A549 (cell line): Measurements from ENCODE around the gene KCNH8. TPM values are rescaled to one million over a fixed set of nuclear protein-coding genes. Genes with fewer than 3 reads are reported as not detected.

ENCODE experiments used
- ATAC-seq, 2 experiments: fragments of 200-7000 bp in 1 of 2; fragments of >200 bp in 1 of 2; cut with Nextera tagmentation in 1 of 2; cut with Tn5 transposase in 1 of 2; 3 replicates each; pipeline versions ENCODE4 v1.8.0 to v1.9.1; 2018 to 2020; ENCODE audit warnings: mild to moderate bottlenecking in 1 of 2, moderate library complexity in 1 of 2
- CTCF ChIA-PET: fragments of 300-600 bp; sonication (Branson Sonifier 250); formaldehyde crosslinking; extraction: SDS; loops from one replicate; lab custom pipeline; 2021; ENCODE audit warnings: antibody characterized with exemption, inconsistent platforms; lab: Yijun Ruan, JAX
- POLR2A ChIA-PET: fragments of 350-600 bp; formaldehyde crosslinking; extraction: SDS; loops from one replicate; lab custom pipeline; 2021; ENCODE audit warnings: antibody characterized with exemption, inconsistent platforms; lab: Yijun Ruan, JAX
- DNase-seq, 2 experiments: peaks; one replicate each; pipeline versions ENCODE4 v3.0.0 to v3.0.0-alpha.2; 2011 to 2016; ENCODE audit warnings: low read depth in 1 of 2, low spot score in 1 of 2
- FAIRE-seq: peaks from 2 replicates; lab custom pipeline; 2011; peaks lifted over from hg19 to GRCh38; lab: Jason Lieb, UNC
- H3K27ac ChIP-seq, 2 experiments: fragments of >200 bp; sonication (Bioruptor Twin); formaldehyde crosslinking; 3 replicates each; pipeline ENCODE4 v1.5.1; 2016 to 2017
- H3K4me1 ChIP-seq: fragments of >200 bp; sonication (Bioruptor Twin); formaldehyde crosslinking; 3 replicates; pipeline ENCODE4 v1.6.1; 2016
- H3K4me2 ChIP-seq: fragments of >200 bp; sonication (Bioruptor Twin); formaldehyde crosslinking; 3 replicates; pipeline ENCODE4 v1.6.1; 2016
- H3K4me3 ChIP-seq: fragments of >200 bp; sonication (Bioruptor Twin); formaldehyde crosslinking; 3 replicates; pipeline ENCODE4 v1.5.1; 2016
- H3K9me3 ChIP-seq: fragments of >200 bp; sonication (Bioruptor Twin); formaldehyde crosslinking; 3 replicates; pipeline ENCODE4 v1.6.1; 2016
- CEBPB ChIP-seq, 2 experiments: fragments of >200 bp in 1 of 2; sonication (Bioruptor Twin) in 1 of 2; formaldehyde crosslinking in 1 of 2; IDR thresholded peaks; 2 replicates each; pipeline ENCODE4 v1.6.1; 2012 to 2016
- CHD4 ChIP-seq: fragments of 200-600 bp; sonication (generic); IDR thresholded peaks from 2 replicates; pipeline ENCODE4 v1.6.1; 2016; ENCODE audit warnings: antibody characterized with exemption, mild to moderate bottlenecking, borderline replicate concordance
- ELK1 ChIP-seq: fragments of 150-350 bp; IDR thresholded peaks from 2 replicates; pipeline ENCODE4 v1.6.1; 2014; ENCODE audit warnings: low read depth, mild to moderate bottlenecking, low read length
- EP300 ChIP-seq, 2 experiments: fragments of >200 bp; sonication (Bioruptor Twin); formaldehyde crosslinking; IDR thresholded peaks; 2 replicates in 1 of 2; 3 replicates in 1 of 2; pipeline ENCODE4 v1.6.1; 2016 to 2017
- ESRRA ChIP-seq: fragments of 150-350 bp; IDR thresholded peaks from 2 replicates; pipeline ENCODE4 v1.6.1; 2014; ENCODE audit warnings: mild to moderate bottlenecking, low read length, borderline replicate concordance
- FOSL2 ChIP-seq, 2 experiments: fragments of 450-650 bp in 1 of 2; fragments of >200 bp in 1 of 2; sonication (Bioruptor Twin) in 1 of 2; formaldehyde crosslinking; IDR thresholded peaks; 2 replicates each; pipeline versions ENCODE4 v1.5.0 to v1.6.1; 2016 to 2020; ENCODE audit warnings: mild to moderate bottlenecking in 1 of 2, moderate library complexity in 1 of 2
- FOXS1 ChIP-seq: fragments of 250-450 bp; sonication (Bioruptor Pico); IDR thresholded peaks from 2 replicates; pipeline ENCODE4 v1.5.0; 2020; ENCODE audit warnings: mild to moderate bottlenecking, moderate library complexity
- HOXA7 ChIP-seq: fragments of 250-450 bp; sonication (Bioruptor Pico); IDR thresholded peaks from 2 replicates; pipeline ENCODE4 v1.5.0; 2020; ENCODE audit warnings: mild to moderate bottlenecking, moderate library complexity
- JUNB ChIP-seq: fragments of >200 bp; sonication (Bioruptor Twin); formaldehyde crosslinking; IDR thresholded peaks from 2 replicates; pipeline ENCODE4 v1.6.1; 2016
- MAFK ChIP-seq: fragments of 450-650 bp; IDR thresholded peaks from 2 replicates; pipeline ENCODE4 v1.6.1; 2014; ENCODE audit not compliant: partially characterized antibody
- PBX3 ChIP-seq: IDR thresholded peaks from 2 replicates; pipeline ENCODE4 v1.6.1; 2012
- POLR2AphosphoS2 ChIP-seq: conservative IDR thresholded peaks from 2 replicates; pipeline ENCODE4 v1.6.1; 2012; ENCODE audit warnings: low read length, improper control_type of control experiment, inconsistent platforms
- RAD21 ChIP-seq, 2 experiments: fragments of >200 bp in 1 of 2; sonication (Bioruptor Twin) in 1 of 2; formaldehyde crosslinking in 1 of 2; IDR thresholded peaks in 1 of 2; conservative IDR thresholded peaks in 1 of 2; 2 replicates in 1 of 2; 3 replicates in 1 of 2; pipeline ENCODE4 v1.6.1; 2012 to 2018; ENCODE audit warnings: inconsistent platforms in 1 of 2
- RCOR1 ChIP-seq: fragments of 150-350 bp; IDR thresholded peaks from 2 replicates; pipeline ENCODE4 v1.6.1; 2014; ENCODE audit warnings: antibody characterized with exemption, low read length, low read depth
- REST ChIP-seq: fragments of 200-600 bp; sonication (generic); IDR thresholded peaks from 2 replicates; pipeline ENCODE4 v1.6.1; 2016; ENCODE audit warnings: antibody characterized with exemption, mild to moderate bottlenecking, moderate library complexity
- RFX5 ChIP-seq: fragments of 450-650 bp; IDR thresholded peaks from 2 replicates; pipeline ENCODE4 v1.7.1; 2014; ENCODE audit warnings: antibody characterized with exemption, mild to moderate bottlenecking, moderate library complexity
- RNF2 ChIP-seq: fragments of 200-600 bp; sonication (generic); IDR thresholded peaks from 2 replicates; pipeline ENCODE4 v1.6.1; 2016; ENCODE audit warnings: low read depth, mild to moderate bottlenecking, antibody characterized with exemption, moderate library complexity, borderline replicate concordance
- SMC3 ChIP-seq: fragments of >200 bp; sonication (Bioruptor Twin); formaldehyde crosslinking; IDR thresholded peaks from 3 replicates; pipeline ENCODE4 v1.6.1; 2018; ENCODE audit warnings: inconsistent platforms
- SREBF2 ChIP-seq: fragments of 450-650 bp; IDR thresholded peaks from 2 replicates; pipeline ENCODE4 v1.6.1; 2014; ENCODE audit warnings: mild to moderate bottlenecking, moderate library complexity
- WGBS: methylation state at CpG from one replicate; pipeline ENCODE4 v1.1.6; 2017; ENCODE audit errors: missing lambda C conversion rate; 5-methylcytosine and 5-hydroxymethylcytosine counted together
- polyA plus RNA-seq, 4 experiments: library from polyadenylated mRNA; depleted of rRNA in 3 of 4; stranded (reverse); fragments of >200 nt; fragmentation: RNase III in 1 of 4; extraction: RNeasy Plus Mini Kit Qiagen cat#74134 plus additional on column Dnase treatment in 1 of 4; gene quantifications; 2 replicates in 3 of 4; 3 replicates in 1 of 4; pipeline ENCODE4 v1.2.3, GENCODE V29; 2011 to 2017

The KCNH8 gene
- polyA plus RNA-seq, 2 of the 4 experiments (the other 2 are of a cell fraction), result 0.03 TPM; not detected in 1

GRCh38 chr3:19506171-19506570, 357.9 kb downstream of the KCNH8 start (continued):
- no peak for TF ChIP-seq REST
- no peak for TF ChIP-seq CHD4
- TF ChIP-seq, all 56 proteins: peak for 0

GRCh38 chr3:19522305-19522704, 374.0 kb downstream of the KCNH8 start:
- FAIRE-seq, result no peak
- Histone ChIP-seq H3K4me1 (no peaks in the 10 kb centered on the region), H3K4me2 (no peak overlapping the region), H3K9me3 (no peaks in the 10 kb centered on the region), H3K4me3 (no peak overlapping the region), H3K27ac (no peak overlapping the region)
- ChIA-PET POLR2A (no interaction called here), CTCF (interaction anchor here (0.7 kb wide), 1 partner anchor 12 kb away, joined by 3 read pairs; no protein-coding TSS in a partner anchor)
- TF ChIP-seq POLR2AphosphoS2, result no peak
- no peak for TF ChIP-seq CEBPB (IDR thresholded peaks at IDR 0.05)
- TF ChIP-seq FOSL2 (IDR thresholded peaks at IDR 0.05), result no peak
- TF ChIP-seq FOSL2 (CRISPR knock-in tag; IDR thresholded peaks at IDR 0.05), result no peak
- no peak for TF ChIP-seq HOXA7 (CRISPR knock-in tag)
- TF ChIP-seq MAFK, result no peak
- TF ChIP-seq RAD21 (conservative IDR thresholded peaks at IDR 0.05 in 1 of 2, IDR thresholded peaks at IDR 0.05 in 1 of 2), result no peak
- TF ChIP-seq FOXS1 (CRISPR knock-in tag), result no peak
- TF ChIP-seq SMC3, result no peak
- TF ChIP-seq SREBF2, result no peak
- TF ChIP-seq ELK1, result no peak
- TF ChIP-seq RCOR1, result no peak
- no peak for TF ChIP-seq ESRRA
- no peak for TF ChIP-seq PBX3
- no peak for ATAC-seq
- WGBS, result 0% methylated on average over 1 of the region's 1 CpG
- DNase-seq, result no peak

GRCh38 chr3:19526071-19526470, 377.8 kb downstream of the KCNH8 start:
- Histone ChIP-seq H3K9me3 (no peaks in the 10 kb centered on the region), H3K4me3 (no peak overlapping the region), H3K27ac (no peak overlapping the region), H3K4me2 (no peak overlapping the region), H3K4me1 (no peaks in the 10 kb centered on the region)
- CTCF ChIA-PET, result no interaction called here
- ATAC-seq (no peak), FAIRE-seq (no peak), DNase-seq (no peak)
- WGBS, result 2% methylated on average over 3 of the region's 3 CpGs
- TF ChIP-seq JUNB (no peak), PBX3 (no peak), RFX5 (no peak), RNF2 (no peak), EP300 (IDR thresholded peaks at IDR 0.05) (no peak)
- POLR2A ChIA-PET, result no interaction called here
